22Rv1 (cell line): ENCODE data around the gene HOXC13.

Experiments used
- ZFX ChIP-seq: fragments of 450-650 bp; IDR thresholded peaks from 2 replicates; pipeline ENCODE4 v1.6.1; 2017; ENCODE audit warnings: antibody characterized with exemption, borderline replicate concordance
- TF ChIP-seq, protein P1 (sequence below): fragments of 450-650 bp; IDR thresholded peaks from 2 replicates; pipeline ENCODE4 v1.5.1; 2017; ENCODE audit warnings: mild to moderate bottlenecking

DNA sequence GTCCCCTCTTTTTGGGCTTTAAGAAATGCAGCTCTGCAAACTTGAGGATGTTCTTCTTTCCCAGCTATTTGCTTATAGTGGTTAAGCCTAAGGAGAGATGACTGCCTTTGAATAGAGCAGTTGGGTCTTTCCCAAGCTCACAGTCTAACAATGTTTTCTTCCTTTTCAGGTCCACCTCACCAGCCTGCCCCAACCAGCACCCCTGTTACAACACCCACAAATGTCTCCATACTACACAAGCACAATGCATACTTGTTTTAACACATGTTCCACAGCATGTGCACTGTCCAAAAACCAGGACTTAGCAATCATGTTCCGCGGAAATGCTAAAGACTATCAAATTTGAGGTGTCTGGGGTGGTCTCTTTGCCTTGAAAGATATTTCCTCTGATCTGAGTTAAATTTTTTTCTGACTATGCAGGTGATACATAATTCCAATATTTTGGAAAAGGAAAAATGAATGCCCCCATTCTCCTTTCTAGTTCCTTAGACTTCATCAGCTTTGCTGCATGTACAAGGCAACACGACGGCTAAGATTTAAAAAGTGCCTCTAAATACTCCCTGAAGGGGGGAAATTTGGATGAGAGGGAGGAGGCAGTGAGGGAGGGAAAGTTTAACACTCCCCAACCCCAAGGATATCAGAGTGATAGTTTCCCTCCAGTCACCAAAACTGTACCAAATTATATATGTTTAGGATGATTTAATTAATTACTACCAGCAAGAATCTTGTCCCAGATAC lies 6.6 kb upstream of the HOXC13 start:
- TF ChIP-seq, protein P1, sequence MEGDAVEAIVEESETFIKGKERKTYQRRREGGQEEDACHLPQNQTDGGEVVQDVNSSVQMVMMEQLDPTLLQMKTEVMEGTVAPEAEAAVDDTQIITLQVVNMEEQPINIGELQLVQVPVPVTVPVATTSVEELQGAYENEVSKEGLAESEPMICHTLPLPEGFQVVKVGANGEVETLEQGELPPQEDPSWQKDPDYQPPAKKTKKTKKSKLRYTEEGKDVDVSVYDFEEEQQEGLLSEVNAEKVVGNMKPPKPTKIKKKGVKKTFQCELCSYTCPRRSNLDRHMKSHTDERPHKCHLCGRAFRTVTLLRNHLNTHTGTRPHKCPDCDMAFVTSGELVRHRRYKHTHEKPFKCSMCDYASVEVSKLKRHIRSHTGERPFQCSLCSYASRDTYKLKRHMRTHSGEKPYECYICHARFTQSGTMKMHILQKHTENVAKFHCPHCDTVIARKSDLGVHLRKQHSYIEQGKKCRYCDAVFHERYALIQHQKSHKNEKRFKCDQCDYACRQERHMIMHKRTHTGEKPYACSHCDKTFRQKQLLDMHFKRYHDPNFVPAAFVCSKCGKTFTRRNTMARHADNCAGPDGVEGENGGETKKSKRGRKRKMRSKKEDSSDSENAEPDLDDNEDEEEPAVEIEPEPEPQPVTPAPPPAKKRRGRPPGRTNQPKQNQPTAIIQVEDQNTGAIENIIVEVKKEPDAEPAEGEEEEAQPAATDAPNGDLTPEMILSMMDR, result no peak
- no peak for TF ChIP-seq ZFX
